Stimulated activated CD8-positive, alpha-beta memory T cell treated with anti-CD3 and anti-CD28 coated beads, Interleukin-4, amount 100 ng/mL, for 1 hour (primary cell): ENCODE results near the gene GNA12.
"Not testable (repeated sequence)": the region's sequence is repeated elsewhere in the genome, so short reads cannot be mapped to it uniquely, and the experiment has no call there.

Source experiments
- DNase-seq, 2 donors: peaks; one replicate each; pipeline ENCODE4 v3.0.0-alpha.2; 2020; ENCODE audit warnings: low read depth in 2 of 2, low spot score in 1 of 2

The GNA12 gene

GRCh38 chr7:2732388-2732787, 111.7 kb downstream of the GNA12 start:
- no peak for DNase-seq

GRCh38 chr7:2730846-2731770, 113.0 kb downstream of the GNA12 start:
- no peak for DNase-seq

- no peak for DNase-seq
These were observed 114.0 kb downstream of the GNA12 start for GRCh38 chr7:2729893-2730716.

GRCh38 chr7:2729031-2729892, 114.8 kb downstream of the GNA12 start:
- DNase-seq = no peak

GRCh38 chr7:2728316-2729030, 115.6 kb downstream of the GNA12 start:
- no peak for DNase-seq

GRCh38 chr7:2727206-2727605, 116.9 kb downstream of the GNA12 start:
- DNase-seq = not testable (repeated sequence)

GRCh38 chr7:2726316-2727018, 117.6 kb downstream of the GNA12 start:
- no peak for DNase-seq

GRCh38 chr7:2725178-2726105, 118.7 kb downstream of the GNA12 start:
- DNase-seq = no peak

GRCh38 chr7:2724453-2725177, 119.5 kb downstream of the GNA12 start:
- no peak for DNase-seq

- not testable (repeated sequence) for DNase-seq
These were observed 120.1 kb downstream of the GNA12 start for GRCh38 chr7:2724036-2724435.

- DNase-seq = no peak
These were observed 120.8 kb downstream of the GNA12 start for GRCh38 chr7:2723138-2723850.

- DNase-seq = no peak
These were observed 121.5 kb downstream of the GNA12 start for GRCh38 chr7:2722591-2722990.

GRCh38 chr7:2721842-2722241, 122.3 kb downstream of the GNA12 start:
- no peak for DNase-seq

- DNase-seq = no peak
These were observed 124.1 kb downstream of the GNA12 start for GRCh38 chr7:2720024-2720423.

- peak in 1 of 2 donors; percentile 33 for DNase-seq
These were observed 125.1 kb downstream of the GNA12 start for GRCh38 chr7:2719007-2719406.

- DNase-seq = no peak
These were observed 125.7 kb downstream of the GNA12 start for GRCh38 chr7:2718296-2718965.
